ENCODE measurements around the gene HTT. TPM values are rescaled to one million over a fixed set of nuclear protein-coding genes. Genes with fewer than 3 reads are reported as not detected.

Gene HTT
- total and polyA plus RNA-seq, 10 of the 15 experiments (the other 5 are each of a cell fraction or from before 2014, with no cell fraction given): 3.3 to 113 (median 43.3) TPM

GRCh38 chr4:3229964-3230363 is 155.5 kb downstream of the HTT start:
- H3K36me3 ChIP-seq (ENCODE audit: control insufficient read depth in 2 of 2, insufficient read depth in 2 of 2, low read length in 1 of 2): peaks cover 29 to 64% of the 10 kb centered on the region in 2 experiments; a peak in 3 of 4 replicates
- RAD21 ChIA-PET (ENCODE audit: unreplicated experiment): no interaction called here
- in situ Hi-C loops (cut with MboI): no loop called here

More at GRCh38 chr4:3229964-3230363, 155.5 kb downstream of the HTT start:
- H3K4me3 ChIP-seq: no peak overlapping the region
- no TSS peak for BruUV-seq (replicated peaks)
- no peak for TF ChIP-seq RELA (IDR thresholded peaks at IDR 0.05; ENCODE audit: borderline replicate concordance, partially characterized antibody)
- TF ChIP-seq SIN3A (IDR thresholded peaks at IDR 0.05; ENCODE audit: low read depth, low read length): no peak
- no peak for TF ChIP-seq WRNIP1 (IDR thresholded peaks at IDR 0.05; ENCODE audit: borderline replicate concordance, low read depth, low read length)
- TF ChIP-seq ETV6 (conservative IDR thresholded peaks at IDR 0.05 in 1 of 2, IDR thresholded peaks at IDR 0.05 in 1 of 2; ENCODE audit: borderline replicate concordance in 1 of 2, low read depth in 1 of 2): no peak
- TF ChIP-seq CHD4 (IDR thresholded peaks at IDR 0.05): no peak
- TF ChIP-seq NBN (IDR thresholded peaks at IDR 0.05): no peak
- TF ChIP-seq DPF2 (IDR thresholded peaks at IDR 0.05): no peak
- TF ChIP-seq NFIC (IDR thresholded peaks at IDR 0.05; ENCODE audit: low read depth, low read length): no peak
- TF ChIP-seq POLR2A (IDR thresholded peaks at IDR 0.05; ENCODE audit: low read depth, low read length): no peak
- TF ChIP-seq CHD2 (IDR thresholded peaks at IDR 0.05; ENCODE audit: borderline replicate concordance, low read depth, low read length): no peak
- no peak for TF ChIP-seq NKRF (conservative IDR thresholded peaks at IDR 0.05)
- no peak for TF ChIP-seq CBFB (IDR thresholded peaks at IDR 0.05; ENCODE audit: low read depth)
- no peak for TF ChIP-seq MYC (IDR thresholded peaks at IDR 0.05; ENCODE audit: insufficient read depth, insufficient read length, insufficient replicate concordance, low read length, severe bottlenecking)
- no peak for TF ChIP-seq NFYA (IDR thresholded peaks at IDR 0.05; ENCODE audit: borderline replicate concordance, low read depth, low read length)
- TF ChIP-seq POU2F2 (IDR thresholded peaks at IDR 0.05; ENCODE audit: borderline replicate concordance, low read depth, low read length): no peak
- no peak overlapping the region for H3K27ac ChIP-seq (ENCODE audit: control insufficient read depth, insufficient read depth)
- ChIA-PET CTCF (no interaction called here), SMC1A (ENCODE audit: uncharacterized antibody, unreplicated experiment) (no interaction called here), POLR2A (no interaction called here)
- H3K4me2 ChIP-seq (ENCODE audit: control insufficient read depth, insufficient read depth): no peak overlapping the region
- FAIRE-seq: no peak
- 98% methylated on average over 17 of the region's 17 CpGs for WGBS (ENCODE audit: insufficient coverage, insufficient replicate concordance, low lambda C conversion rate, missing lambda C conversion rate)
- no peak for ATAC-seq
- intact Hi-C loops (cut with micrococcal nuclease; ENCODE audit: unreplicated experiment): no loop called here
- no peak for DNase-seq (ENCODE audit: low read depth, low spot score)
- no peaks in the 10 kb centered on the region for H3K79me2 ChIP-seq (ENCODE audit: control insufficient read depth, insufficient read depth, low read length)
- no peaks in the 10 kb centered on the region for H3K9me3 ChIP-seq (replicated peaks; ENCODE audit: control insufficient read depth, insufficient read depth, low read length)
- no peaks in the 10 kb centered on the region for H4K20me1 ChIP-seq (ENCODE audit: control insufficient read depth, insufficient read depth)
- no peak overlapping the region for H3K9ac ChIP-seq (ENCODE audit: control insufficient read depth, insufficient read depth, low read length)
- no peaks in the 10 kb centered on the region for H3K27me3 ChIP-seq (replicated peaks in 1 of 2; ENCODE audit: control insufficient read depth in 2 of 2, insufficient read depth in 2 of 2, low read length in 1 of 2)
- H2AFZ ChIP-seq (ENCODE audit: control insufficient read depth, low read depth, low read length): no peak overlapping the region
- no peaks in the 10 kb centered on the region for H3K4me1 ChIP-seq (ENCODE audit: control insufficient read depth, insufficient read depth, low read length)

Data from GM12878 (cell line).